Measurements from ENCODE around the gene CRMP1. TPM values are rescaled to one million over a fixed set of nuclear protein-coding genes. Genes with fewer than 3 reads are reported as not detected.
A peak's percentile ranks its signal among the peaks of the same experiment; 100 is the strongest.

CRMP1 gene
- total RNA-seq, 1 donor from 2014 or later: 1.9 TPM

- H3K27me3 ChIP-seq: no peaks in the 10 kb centered on the region
- H3K4me1 ChIP-seq: no peaks in the 10 kb centered on the region
- intact Hi-C loops (cut with DNase I): no loop called here
- no peak for TF ChIP-seq CTCF (IDR thresholded peaks at IDR 0.05)
- H3K27ac ChIP-seq: no peak overlapping the region
- H3K4me3 ChIP-seq: no peak overlapping the region
- H3K36me3 ChIP-seq: peaks cover 0 to 6% of the 10 kb centered on the region in 2 donors
- no peak for DNase-seq (ENCODE audit: low spot score in 2 of 2)
- H3K9me3 ChIP-seq: no peaks in the 10 kb centered on the region
Observed at GRCh38 chr4:5826437-5827107, 66.3 kb downstream of the CRMP1 start.

- Histone ChIP-seq H3K27ac (no peak overlapping the region), H3K4me3 (no peak overlapping the region), H3K9me3 (no peaks in the 10 kb centered on the region), H3K36me3 (peaks cover 5 to 14% of the 10 kb centered on the region in 2 donors), H3K4me1 (no peaks in the 10 kb centered on the region), H3K27me3 (no peaks in the 10 kb centered on the region)
- DNase-seq (ENCODE audit: low spot score in 2 of 2): no peak
- intact Hi-C loops (cut with DNase I): no loop called here
- TF ChIP-seq CTCF (IDR thresholded peaks at IDR 0.05): no peak
Observed at GRCh38 chr4:5825321-5826041, 67.4 kb downstream of the CRMP1 start.

GRCh38 chr4:5824635-5825034 is 68.3 kb downstream of the CRMP1 start:
- Histone ChIP-seq H3K27ac (no peak overlapping the region), H3K4me3 (no peak overlapping the region), H3K27me3 (no peaks in the 10 kb centered on the region), H3K36me3 (peaks cover 5 to 23% of the 10 kb centered on the region in 2 donors), H3K4me1 (no peaks in the 10 kb centered on the region), H3K9me3 (no peaks in the 10 kb centered on the region)
- intact Hi-C loops (cut with DNase I): no loop called here
- DNase-seq (ENCODE audit: low spot score in 2 of 2): no peak
- peak in 1 of 3 experiments; percentile 29 for TF ChIP-seq CTCF (IDR thresholded peaks at IDR 0.05)

- no peak overlapping the region for H3K27ac ChIP-seq
- H3K27me3 ChIP-seq: no peaks in the 10 kb centered on the region
- peaks cover 5 to 23% of the 10 kb centered on the region in 2 donors for H3K36me3 ChIP-seq
- TF ChIP-seq CTCF (IDR thresholded peaks at IDR 0.05): no peak
- H3K4me1 ChIP-seq: no peaks in the 10 kb centered on the region
- intact Hi-C loops (cut with DNase I): no loop called here
- no peak overlapping the region for H3K4me3 ChIP-seq
- no peak for DNase-seq (ENCODE audit: low spot score in 2 of 2)
- H3K9me3 ChIP-seq: no peaks in the 10 kb centered on the region
Observed at GRCh38 chr4:5824227-5824626, 68.7 kb downstream of the CRMP1 start.

- Histone ChIP-seq H3K4me3 (no peak overlapping the region), H3K27ac (no peak overlapping the region), H3K4me1 (no peaks in the 10 kb centered on the region), H3K9me3 (no peaks in the 10 kb centered on the region), H3K36me3 (peaks cover 5 to 24% of the 10 kb centered on the region in 2 donors), H3K27me3 (no peaks in the 10 kb centered on the region)
- DNase-seq (ENCODE audit: low spot score in 2 of 2): no peak
- TF ChIP-seq CTCF (IDR thresholded peaks at IDR 0.05): no peak
- intact Hi-C loops (cut with DNase I): no loop called here
Observed at GRCh38 chr4:5823542-5824211, 69.2 kb downstream of the CRMP1 start.

Measured in ascending aorta (tissue), 2 donors.